ENCODE results near the gene GRAMD2A. TPM values are rescaled to one million over a fixed set of nuclear protein-coding genes. Genes with fewer than 3 reads are reported as not detected.

Gene GRAMD2A
- total RNA-seq, 4 donors from 2014 or later, result 0.65 TPM; not detected in 3

GRCh38 chr15:72155635-72156616 lies 41.7 kb downstream of the GRAMD2A start:
- TF ChIP-seq CTCF (IDR thresholded peaks at IDR 0.05; ENCODE audit: low read depth), result no peak

GRCh38 chr15:72155003-72155621 lies 42.5 kb downstream of the GRAMD2A start:
- TF ChIP-seq CTCF (IDR thresholded peaks at IDR 0.05; ENCODE audit: low read depth), result no peak

GRCh38 chr15:72154316-72154715 lies 43.3 kb downstream of the GRAMD2A start:
- no peak for TF ChIP-seq CTCF (IDR thresholded peaks at IDR 0.05; ENCODE audit: low read depth)

- no peak for TF ChIP-seq CTCF (IDR thresholded peaks at IDR 0.05; ENCODE audit: low read depth)
Observed at GRCh38 chr15:72153269-72154000, 44.2 kb downstream of the GRAMD2A start.

- TF ChIP-seq CTCF (IDR thresholded peaks at IDR 0.05; ENCODE audit: low read depth), result no peak
Observed at GRCh38 chr15:72147418-72147817, 50.2 kb downstream of the GRAMD2A start.

- TF ChIP-seq CTCF (IDR thresholded peaks at IDR 0.05; ENCODE audit: low read depth), result no peak
Observed at GRCh38 chr15:72146934-72147333, 50.7 kb downstream of the GRAMD2A start.

GRCh38 chr15:72146221-72146620 lies 51.4 kb downstream of the GRAMD2A start:
- TF ChIP-seq CTCF (IDR thresholded peaks at IDR 0.05; ENCODE audit: low read depth), result no peak
